Epithelial cell of proximal tubule (primary cell): ENCODE data around the gene SEMA3G. TPM values are rescaled to one million over a fixed set of nuclear protein-coding genes. Genes with fewer than 3 reads are reported as not detected.

Experiments used
- DNase-seq: peaks from one replicate; pipeline ENCODE4 v3.0.0-alpha.2; 2011; ENCODE audit warnings: low read depth
- H3K4me3 ChIP-seq: 2 replicates; pipeline ENCODE4 v1.5.1; 2011; ENCODE audit warnings: low read depth, mild to moderate bottlenecking, low read length
- total RNA-seq: library from RNA; depleted of rRNA; stranded (reverse); fragments of >200 nt; gene quantifications from 2 replicates; pipeline ENCODE4 v1.2.3, GENCODE V29; 2015
- TF ChIP-seq, protein P1 (sequence below): conservative IDR thresholded peaks from 2 replicates; pipeline ENCODE4 v1.5.1; 2012; ENCODE audit warnings: low read depth, mild to moderate bottlenecking, low read length

Gene SEMA3G
- total RNA-seq, 1 donor from 2014 or later = 5.1 TPM

DNA sequence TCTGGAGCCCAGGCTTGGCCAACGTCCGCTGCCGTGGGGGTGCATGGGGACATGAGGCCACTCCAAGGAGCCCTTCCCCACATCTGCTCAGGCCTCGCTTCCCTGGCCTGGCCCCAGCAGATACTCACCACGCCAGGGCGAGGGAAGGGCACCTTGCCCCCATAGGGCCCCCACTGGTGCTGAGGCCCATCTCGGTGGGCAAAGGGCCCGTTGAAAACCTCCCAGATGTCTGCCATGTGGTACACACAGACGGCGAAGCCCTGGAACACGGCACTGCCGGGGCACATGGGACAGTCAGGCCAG, 4.7 kb downstream of the SEMA3G start:
- no peak overlapping the region for H3K4me3 ChIP-seq
- TF ChIP-seq, protein P1, sequence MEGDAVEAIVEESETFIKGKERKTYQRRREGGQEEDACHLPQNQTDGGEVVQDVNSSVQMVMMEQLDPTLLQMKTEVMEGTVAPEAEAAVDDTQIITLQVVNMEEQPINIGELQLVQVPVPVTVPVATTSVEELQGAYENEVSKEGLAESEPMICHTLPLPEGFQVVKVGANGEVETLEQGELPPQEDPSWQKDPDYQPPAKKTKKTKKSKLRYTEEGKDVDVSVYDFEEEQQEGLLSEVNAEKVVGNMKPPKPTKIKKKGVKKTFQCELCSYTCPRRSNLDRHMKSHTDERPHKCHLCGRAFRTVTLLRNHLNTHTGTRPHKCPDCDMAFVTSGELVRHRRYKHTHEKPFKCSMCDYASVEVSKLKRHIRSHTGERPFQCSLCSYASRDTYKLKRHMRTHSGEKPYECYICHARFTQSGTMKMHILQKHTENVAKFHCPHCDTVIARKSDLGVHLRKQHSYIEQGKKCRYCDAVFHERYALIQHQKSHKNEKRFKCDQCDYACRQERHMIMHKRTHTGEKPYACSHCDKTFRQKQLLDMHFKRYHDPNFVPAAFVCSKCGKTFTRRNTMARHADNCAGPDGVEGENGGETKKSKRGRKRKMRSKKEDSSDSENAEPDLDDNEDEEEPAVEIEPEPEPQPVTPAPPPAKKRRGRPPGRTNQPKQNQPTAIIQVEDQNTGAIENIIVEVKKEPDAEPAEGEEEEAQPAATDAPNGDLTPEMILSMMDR = no peak
- DNase-seq = no peak

DNA sequence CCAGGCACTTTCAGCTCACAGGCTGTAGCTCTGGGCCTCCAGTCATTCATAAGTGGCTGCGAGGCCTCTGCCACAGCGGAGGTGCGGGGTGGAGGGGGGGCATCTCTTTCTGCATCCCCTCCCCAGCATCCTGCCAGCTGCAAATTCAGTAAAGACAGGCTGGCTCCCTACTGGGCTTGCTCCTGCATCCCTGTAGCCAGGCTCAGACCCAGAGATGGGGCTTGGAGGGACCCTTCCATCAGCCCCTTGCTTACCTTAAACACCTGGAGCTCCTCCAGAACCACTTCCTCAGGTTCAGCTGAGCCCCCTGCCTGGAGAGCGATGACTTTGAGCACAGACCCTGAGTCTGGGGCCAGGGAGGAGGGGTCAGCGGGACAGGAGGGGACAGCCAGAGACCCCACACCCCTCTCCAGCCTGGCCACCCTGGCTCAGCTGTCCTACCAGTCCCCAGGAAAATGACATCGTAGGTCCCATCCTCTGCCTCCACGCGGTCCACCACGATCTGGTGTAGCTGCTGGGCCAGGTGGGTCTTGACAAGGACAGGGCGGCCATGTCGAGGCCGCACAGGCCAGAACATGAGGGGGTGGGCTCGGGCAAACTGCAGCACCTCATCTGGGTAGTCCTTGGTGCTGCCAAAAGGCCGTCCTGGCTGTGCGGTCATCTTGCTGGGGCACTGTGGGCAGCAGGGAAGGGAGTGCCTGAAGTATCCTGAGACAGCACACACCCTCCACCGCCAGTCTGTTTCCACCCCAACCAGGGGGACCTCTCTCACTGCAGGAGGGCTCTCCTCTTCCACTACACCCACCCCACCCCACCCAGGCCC, 5.3 kb downstream of the SEMA3G start:
- TF ChIP-seq, protein P1 = no peak
- DNase-seq = no peak
- H3K4me3 ChIP-seq = no peak overlapping the region

DNA sequence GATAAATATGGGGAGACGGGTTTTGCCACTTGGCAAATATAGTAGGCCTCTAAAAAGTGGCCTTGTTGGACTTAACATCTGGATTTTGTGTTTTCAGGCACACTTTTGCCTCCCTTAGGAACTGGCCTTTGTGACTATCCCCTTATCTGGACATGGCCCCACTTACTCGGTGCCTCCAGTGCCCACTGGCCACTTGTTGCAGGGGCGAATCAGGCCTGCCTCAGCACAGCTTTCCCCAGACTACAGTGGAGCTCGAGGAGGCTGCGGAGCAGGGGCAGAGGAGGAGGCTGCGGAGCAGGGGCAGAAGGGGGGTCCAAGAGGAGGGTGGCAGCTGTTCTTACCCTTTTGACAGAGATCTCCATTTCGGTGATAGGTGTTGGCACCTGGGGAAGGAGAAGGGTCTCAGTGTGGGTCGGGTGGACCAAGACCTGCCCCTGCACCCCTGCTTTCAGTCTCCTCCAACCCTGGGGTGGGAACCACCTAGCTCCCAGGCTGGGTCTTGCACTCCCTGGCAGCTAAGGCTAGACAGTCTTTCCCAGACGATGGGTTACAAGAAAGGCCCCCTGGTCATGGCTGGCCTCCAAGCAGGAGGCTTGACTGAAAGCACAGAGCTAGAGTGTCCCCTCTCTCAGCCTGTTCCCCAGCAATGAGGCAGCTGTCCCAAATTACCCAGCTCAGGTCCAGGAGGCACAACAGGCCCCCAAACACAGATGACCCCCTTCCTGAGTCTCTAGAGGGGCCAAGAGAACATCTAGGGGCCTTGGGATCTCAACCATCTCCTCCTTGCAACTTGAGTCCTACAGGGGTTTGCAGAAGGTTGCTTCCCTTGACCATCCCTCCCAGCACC, 6.1 kb downstream of the SEMA3G start:
- TF ChIP-seq, protein P1 = no peak
- no peak for DNase-seq
- no peak overlapping the region for H3K4me3 ChIP-seq

DNA sequence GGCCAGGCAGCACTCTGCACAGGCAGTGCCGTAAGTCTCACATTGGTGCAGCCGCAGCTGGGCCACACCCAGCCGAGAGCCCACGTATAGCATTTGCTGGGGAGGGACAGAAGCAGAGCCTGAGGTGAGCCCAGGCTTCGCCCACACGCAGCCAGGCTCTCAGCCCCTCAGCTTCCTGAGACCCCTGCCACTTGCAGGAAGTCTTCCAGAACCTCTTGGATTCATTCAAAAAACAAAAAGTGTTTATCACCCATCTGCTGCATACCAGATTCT, 6.9 kb downstream of the SEMA3G start:
- no peak overlapping the region for H3K4me3 ChIP-seq
- DNase-seq = no peak
- TF ChIP-seq, protein P1 = no peak

DNA sequence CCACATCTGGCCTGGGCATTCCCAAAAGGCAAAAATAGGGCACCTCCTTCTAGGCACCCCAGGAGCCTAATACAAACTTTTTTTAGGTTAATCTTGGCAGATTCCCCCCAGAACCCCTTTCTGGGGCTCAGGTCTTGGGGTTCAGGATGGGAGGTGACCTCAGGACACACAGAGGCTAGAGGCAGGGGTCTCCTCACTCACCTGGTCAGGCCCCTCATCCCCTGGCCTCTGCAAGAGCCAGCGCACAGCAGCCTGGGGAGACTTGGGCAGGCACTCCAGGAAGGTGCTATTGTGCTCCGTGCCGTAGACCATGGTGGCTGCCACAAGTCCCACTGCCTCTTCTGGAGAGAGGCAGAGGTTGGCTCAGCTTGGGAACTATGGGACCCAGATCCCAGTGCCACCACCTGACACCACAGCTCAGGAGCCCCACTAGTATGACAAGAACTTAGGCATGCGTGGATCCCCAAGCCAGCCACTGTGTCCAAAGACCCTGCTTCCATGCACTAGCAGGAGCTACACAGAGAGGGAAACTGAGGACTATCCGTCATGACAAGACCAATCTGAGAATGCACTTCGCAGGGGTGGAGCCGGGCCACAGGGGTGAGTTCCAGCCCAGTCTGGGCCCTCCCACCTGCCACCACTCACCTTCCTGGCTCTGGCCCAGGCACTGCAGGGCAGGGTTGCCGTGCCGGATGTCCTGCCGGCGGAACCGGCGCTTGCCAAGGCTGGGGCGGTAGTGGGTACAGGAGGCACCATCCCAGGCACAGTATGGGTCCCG, 7.4 kb downstream of the SEMA3G start:
- no peak for DNase-seq
- TF ChIP-seq, protein P1 = no peak
- no peak overlapping the region for H3K4me3 ChIP-seq

DNA sequence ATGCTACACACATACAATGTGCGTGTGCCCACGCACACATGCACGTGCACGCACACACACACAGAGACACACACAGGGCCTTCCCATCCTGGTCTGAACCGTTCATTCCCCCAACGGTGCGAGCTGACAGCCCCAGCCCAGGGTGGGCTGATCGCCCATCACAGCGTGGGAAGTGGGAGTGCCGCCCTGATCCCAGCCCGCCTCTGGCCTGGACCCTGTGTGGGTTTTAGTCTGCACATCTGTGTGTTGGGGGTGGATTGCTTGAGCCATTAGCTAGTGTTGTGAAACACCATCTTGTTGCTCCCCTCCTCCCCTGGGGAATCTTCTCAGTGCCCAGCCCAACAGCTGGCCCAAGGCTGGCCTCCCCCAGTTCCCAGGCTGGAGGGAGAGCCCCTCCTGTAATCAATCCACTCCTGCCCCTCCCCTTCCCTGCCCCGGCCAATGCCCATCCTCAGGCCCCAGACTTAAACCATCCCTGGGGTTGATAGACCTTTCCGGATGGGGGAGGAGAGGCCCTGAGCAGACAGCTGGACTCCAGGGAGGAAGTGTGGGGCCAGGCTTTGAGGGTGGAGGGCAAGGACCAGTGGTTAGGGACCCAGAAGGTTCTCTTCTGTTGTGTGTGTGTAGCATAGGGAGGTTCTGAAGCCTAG, 8.3 kb downstream of the SEMA3G start:
- no peak for DNase-seq
- TF ChIP-seq, protein P1 = no peak
- no peak overlapping the region for H3K4me3 ChIP-seq
